GM18499 (cell line): ENCODE measurements around the gene TAF15.

ENCODE experiments used
- ATAC-seq: cut with Tn5 transposase; IDR thresholded peaks from one replicate; pipeline ENCODE4 v1.9.1; 2021; ENCODE audit warnings: moderate number of reproducible peaks; ENCODE audit not compliant: insufficient read depth, unreplicated experiment

The TAF15 gene

DNA sequence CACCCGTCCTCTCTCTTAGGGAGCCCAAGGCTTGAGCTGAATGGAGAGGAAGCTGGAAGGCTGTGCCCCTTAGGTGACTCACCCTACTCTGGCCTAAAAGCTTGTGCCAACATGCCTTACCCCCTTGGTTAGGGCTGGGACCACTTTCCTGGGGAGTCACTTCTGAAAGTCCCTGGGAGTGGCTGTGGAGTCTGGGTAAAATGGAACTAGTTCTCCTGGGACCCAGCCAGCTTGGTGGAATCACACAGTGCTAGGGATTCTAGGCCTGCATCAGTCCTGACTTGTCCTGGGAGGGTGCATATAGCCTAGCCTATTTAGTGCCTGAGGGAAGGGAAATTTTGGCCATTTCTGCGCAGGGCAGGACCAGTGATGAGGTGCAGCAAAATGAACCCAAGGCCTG lies 24.4 kb upstream of the TAF15 start:
- no peak for ATAC-seq

DNA sequence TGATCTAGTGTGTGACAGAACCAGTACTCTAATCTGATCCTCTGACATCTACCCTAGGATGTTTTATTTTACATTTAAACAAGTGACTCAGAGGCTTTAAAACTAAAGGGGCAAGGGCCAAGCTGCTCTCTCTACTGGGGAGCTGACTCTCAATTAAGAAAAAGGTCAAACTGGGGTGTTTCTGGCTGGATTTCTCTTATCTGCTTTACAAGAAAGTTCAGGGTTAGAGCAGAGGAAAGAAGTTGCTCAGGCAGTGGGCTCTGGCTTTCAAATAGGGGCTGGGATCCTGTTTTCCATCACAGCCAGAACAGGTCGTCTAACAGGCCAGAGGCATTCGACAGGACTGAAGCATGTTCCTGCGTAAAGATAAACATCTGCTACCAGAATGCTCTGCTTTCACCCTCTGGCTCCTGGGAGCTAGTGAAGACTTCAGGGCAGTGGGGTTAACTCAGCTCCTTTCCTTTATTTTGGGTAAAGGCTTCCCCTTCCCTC lies 22.3 kb upstream of the TAF15 start:
- no peak for ATAC-seq

DNA sequence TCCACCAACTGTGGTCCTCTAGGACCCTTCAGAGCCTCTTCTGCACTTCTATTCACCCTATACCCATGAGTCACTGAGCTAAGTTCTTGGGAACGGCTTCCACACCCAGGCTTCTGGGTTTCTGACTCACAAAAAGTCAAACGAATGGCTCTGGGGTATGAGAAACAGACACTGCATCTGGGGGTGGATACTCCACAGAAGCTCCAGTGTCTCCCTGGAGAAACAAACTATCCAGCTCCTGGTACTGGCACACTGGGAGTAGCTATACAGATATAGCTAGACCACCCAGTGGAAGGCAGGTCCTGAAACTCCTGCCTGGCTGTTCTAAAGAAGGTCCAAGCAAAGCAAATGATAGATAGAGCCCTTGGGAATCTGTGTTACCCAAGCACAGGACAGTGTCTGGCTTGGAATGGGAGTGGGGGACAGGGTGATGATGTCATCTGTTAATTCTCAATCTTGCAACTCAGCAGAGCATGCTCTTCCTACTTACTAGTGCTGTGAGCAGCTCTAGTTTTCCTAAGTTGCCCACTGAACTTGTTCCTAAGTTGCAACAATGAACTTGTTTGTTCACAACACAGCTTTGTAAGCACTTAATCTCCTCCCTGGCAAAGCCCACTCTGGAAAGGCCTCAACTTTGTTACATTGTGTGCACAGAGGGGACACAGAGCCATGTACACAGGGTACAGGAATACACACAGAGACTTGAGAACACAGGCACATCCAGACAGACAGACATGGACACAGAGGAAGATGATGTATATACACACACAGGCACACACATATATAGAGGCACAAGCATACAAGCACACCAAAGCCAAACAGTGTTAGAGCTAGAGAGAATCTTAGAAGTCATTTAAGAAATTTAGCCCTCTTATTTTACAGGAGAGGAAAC lies 20.6 kb upstream of the TAF15 start:
- ATAC-seq: no peak

DNA sequence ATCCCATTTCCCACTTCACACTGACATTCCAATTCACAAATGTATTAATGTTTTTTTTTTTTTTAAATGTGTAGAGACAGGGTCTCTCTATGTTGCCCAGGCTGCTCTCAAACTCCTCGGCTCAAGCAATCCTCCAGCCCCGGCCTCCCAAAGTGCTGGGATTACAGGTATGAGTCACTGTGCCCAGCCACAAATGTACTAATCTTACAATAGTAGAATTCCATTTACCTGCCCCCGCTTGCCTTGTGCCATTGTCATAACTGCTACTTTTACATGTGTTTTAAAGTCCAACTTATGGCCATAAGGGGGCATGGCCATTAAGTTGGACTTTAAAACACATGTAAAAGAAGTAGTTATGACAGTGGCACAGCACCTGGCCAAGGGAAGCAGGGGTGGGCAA lies 18.4 kb upstream of the TAF15 start:
- no peak for ATAC-seq

DNA sequence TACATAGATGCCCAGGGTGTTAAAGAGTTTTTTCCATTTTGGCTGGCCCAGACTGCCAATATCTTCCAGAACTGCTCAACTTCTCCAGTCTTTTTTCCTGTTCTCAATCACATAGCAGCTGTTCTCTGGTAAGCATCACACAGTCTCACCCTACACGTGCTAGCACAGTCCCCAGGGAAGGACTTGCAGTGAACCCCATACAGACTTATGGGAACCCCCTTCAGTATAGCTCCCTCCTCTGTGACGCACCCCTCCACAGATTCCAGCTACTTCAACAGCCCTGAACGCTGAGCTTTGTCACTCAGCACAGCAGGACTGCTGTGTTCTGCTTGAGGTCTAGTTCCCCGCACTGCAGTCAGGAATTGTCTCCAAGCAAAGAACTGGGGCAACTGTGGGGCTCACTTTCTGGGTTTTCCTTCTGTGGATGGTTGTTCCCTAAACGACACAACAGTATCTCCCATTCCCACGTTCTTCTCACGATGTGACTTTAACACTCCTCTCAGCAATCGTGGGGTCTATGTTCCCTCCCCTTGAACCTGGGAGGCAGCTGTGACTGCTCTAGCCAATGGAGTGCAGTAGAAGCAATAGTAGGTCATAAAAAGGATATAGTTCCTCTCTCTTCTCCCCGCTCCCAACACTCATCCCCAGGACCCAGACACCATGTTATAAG lies 17.5 kb upstream of the TAF15 start:
- no peak for ATAC-seq

DNA sequence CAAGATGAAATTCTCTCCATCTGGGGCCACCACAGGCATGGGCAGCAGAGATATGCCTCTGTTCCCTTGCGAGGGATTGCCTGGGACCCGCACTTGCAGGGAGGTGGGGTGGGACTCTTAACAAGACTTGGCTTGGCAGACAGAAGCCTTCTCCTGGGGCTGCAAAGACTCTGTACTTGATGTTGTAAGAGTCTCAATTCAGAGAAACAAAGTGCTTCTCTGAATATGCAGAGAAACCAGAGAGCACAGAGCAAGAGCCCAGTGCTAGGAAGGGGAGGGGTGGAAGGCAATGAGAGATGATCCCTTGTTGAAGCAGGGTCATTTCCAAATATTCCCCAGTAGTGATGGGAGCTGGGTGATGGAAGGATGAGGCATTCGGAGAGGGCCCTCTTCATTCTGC lies 16.0 kb upstream of the TAF15 start:
- ATAC-seq: no peak

DNA sequence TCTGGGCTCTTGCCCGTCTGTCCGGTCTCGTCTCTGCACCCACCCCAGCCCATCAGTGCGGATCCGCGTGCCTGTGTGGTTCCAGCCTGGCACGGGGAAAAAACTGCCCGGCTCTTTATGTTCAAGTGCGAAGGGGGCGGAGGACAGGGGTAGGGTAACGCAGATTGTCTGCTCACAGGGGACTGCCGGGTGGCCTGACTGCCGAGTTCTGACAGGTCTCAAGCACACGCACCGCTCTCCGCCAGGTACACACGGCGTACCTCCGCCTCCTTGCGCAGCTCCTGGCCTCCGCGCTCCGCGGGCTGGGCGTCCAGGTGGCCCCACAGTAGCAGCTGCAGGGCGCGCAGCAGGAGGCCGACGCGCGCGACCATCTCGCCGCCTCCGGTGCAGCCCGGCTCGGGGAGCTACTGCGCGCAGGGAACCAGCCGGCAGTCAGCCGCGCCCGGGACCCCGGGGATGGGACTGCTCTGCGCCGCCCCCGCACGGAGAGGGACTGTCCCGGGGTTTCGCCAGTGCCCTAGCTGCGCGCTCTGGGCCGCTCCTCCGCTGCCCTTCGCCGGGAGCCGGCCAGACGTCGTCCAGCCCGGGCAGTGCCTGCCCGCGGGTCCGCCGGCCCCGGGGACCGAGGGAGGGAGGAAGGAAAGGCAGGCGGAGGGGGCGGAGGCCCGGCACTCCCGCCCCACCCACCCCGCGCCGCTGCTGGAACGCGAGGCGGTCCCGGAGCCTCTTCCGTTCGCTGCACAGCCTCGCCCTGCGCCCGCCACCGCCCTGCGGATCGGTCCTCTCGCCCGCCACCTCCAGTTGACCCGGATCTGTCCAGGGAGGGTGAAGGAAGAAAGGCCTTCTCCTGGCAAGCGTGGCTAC lies 14.0 kb upstream of the TAF15 start, which contains the start of gene MMP28:
MMP28 (minus strand) TSS at position 635 of the 864 bp plus-strand sequence; CDS start at position 371, 264 bp downstream.
- ATAC-seq: no peak

DNA sequence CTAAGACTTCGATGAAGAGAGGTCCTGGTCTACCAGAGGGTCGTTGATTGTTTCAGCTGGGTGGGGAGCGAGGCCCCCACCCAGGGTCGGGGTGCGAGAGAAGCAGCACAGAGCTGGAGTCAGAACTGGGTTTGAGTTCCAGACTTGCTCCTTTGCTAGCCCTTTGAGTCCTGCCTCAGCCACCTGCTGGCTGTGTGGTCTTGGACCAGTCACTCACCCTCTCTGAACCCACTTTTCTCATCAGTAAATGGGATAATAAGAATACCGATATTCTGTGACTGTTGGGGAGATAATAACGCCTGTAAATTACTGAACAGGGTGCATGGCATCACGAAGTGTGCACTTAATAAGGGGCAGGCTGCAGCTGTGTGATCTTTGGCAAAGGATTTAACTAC lies 13.4 kb upstream of the TAF15 start:
- ATAC-seq: no peak

DNA sequence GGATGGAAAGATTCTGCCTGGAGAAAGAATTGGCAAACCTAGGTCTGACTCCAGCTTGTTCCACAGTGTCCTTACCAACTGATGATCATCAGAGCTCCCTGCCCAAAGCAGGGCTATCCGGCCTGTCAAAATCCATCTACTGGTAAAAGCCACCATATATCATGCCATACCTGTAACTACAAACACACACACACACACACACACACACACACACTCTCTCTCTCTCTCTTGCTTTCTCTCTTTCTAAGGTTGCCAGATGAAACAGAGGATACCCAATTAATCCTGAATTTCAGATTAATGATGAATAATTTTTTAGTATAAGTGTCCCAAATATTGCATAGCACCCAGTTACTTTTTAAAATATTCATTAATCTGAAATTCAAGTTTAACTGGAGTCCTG lies 12.3 kb upstream of the TAF15 start:
- no peak for ATAC-seq

DNA sequence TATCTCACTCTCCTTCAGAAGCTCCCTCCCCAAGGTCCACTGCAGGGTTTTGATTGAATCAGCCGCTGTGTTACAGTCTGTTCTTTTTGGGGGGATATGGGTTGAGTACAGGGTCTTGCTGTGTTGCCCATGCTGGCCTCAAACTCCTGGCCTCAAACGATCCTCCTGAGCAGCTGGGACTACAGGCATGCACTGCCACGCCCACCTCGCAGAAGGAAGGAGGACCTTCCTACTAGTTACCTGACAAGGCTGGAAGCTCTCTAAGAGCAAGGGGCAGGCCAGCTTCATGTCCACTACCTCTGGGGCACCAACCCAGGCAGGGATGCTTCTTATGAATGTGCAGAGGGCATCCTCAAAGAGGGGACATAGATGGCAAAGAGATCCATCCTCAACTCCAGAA lies 11.9 kb upstream of the TAF15 start:
- no peak for ATAC-seq

DNA sequence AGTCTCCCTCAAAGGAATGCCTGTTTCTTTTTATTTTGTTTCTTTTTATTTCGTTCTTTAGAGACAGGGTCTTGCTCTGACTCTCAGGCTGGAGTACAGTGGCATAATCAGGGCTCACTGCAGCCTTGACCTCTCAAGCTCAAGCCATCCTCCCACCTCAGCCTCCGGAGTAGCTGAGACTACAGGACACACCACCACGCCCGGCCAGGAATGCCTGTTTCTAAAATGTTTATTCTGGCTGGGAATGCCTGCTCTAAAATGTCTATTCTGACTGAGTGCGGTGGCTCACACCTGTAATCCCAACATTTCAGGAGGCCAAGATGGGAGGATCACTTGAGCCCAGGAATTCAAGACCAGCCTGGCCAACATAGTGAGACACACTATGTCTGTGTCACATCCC lies 11.4 kb upstream of the TAF15 start:
- no peak for ATAC-seq

DNA sequence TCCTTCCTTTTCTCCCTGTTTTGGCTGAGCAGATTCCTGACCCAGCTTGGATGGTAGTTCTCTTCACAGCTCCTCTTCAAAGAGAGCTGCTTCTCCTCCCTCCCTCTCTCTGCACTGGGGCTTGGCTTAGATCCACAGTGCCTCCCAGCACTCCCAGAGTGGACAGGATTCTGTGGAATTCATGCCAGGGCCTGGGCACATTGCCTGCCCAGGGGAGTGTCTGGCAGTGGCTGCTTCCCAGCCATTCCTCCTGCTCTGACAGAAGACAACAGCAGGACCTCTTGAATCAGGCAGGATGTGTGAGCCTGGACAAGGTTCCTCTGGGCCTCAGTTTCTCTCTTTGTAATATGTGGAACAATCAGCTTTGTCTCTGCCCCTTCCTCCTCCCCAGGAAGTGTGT lies 9.3 kb upstream of the TAF15 start:
- ATAC-seq: no peak

DNA sequence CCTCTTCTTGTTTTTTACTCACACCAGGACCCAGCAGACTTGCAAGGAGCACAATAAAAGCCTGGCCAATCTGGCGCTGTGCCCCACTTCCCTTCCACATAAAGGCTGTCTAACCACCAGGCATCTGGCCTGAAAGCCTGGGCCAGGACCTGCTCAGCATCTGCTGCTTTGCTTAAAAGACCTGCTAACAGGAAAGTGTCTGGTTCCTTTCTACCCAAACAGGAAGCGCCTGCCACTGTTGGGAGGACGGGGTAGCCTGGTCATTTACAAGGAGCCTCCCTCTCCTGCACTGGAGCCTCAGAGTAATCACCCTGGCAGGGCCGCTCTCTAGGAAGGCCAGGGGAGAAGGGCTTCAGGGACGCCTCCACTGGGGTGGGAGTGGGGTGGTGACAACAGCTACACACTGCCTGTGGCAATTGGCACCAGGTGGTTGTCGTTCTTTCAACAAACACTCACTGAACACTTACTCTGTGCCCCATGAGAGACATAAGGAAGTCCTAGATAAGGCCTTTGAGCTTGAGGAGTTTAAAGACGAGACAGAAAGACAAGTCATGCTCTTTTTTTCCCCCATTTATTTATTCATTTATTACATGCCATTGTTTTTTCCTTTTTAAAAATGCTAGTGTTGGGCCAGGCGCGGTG lies 7.6 kb upstream of the TAF15 start:
- no peak for ATAC-seq

DNA sequence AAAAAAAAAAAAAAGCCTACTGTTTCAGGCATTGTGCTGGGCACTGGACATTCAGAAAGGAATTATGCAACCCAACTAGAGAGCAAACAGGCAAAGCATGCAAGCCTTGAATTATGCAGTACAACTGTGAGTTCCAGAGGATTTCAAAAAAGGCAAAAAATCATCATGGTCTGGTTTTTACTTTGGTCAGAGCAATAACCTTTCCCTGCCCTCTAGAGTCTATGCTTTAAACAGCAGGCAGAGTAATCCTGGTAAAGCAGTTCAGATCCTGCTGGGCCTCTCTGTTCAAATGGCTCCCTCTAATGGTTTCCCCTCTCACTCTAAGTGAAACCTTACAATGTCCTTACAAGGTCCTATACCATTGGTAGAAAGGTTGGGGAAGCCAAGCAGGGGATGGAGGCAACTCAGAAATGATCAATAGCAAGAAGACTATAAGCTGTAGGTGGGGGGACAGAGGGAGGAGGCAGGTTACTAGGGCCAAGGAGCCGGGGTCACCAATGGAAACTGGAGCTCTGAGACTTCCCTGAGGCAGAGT lies 4.6 kb upstream of the TAF15 start:
- no peak for ATAC-seq

DNA sequence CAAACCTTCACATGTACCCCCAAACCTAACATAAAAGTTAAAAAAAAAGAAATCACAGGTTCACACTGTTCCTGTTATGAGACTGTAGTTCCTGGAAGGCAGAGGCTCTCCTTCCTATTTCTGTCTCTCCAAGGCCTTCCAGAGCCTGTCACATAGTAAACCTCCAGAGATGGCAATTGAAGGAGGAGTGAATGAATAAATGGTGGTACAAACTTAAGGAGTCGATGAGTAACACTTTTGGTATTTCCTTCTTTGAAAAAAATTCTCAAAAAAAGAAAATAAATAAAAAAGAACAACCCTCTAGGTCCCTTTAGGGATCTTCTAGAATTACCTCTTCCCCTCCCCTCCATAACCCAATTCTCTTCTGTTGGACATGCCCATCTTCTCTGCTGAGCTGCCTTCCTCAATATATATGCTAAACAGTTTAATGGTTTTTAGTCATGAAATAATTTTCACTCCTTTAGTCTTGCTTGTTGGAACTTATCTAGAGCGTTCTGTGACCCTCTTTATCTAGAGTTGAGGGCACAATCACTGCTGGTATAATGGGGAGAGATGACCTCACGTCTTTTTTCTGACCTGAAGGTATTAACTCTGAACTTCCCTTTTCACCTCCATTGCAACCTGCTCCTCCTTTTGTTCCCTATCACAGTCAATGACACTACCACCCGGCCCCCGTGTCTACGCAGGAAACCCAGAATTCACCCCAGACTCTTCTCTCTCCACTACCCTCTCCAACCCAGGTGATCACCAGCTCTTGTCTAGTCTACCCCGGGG lies 1.7 kb upstream of the TAF15 start:
- ATAC-seq: no peak

DNA sequence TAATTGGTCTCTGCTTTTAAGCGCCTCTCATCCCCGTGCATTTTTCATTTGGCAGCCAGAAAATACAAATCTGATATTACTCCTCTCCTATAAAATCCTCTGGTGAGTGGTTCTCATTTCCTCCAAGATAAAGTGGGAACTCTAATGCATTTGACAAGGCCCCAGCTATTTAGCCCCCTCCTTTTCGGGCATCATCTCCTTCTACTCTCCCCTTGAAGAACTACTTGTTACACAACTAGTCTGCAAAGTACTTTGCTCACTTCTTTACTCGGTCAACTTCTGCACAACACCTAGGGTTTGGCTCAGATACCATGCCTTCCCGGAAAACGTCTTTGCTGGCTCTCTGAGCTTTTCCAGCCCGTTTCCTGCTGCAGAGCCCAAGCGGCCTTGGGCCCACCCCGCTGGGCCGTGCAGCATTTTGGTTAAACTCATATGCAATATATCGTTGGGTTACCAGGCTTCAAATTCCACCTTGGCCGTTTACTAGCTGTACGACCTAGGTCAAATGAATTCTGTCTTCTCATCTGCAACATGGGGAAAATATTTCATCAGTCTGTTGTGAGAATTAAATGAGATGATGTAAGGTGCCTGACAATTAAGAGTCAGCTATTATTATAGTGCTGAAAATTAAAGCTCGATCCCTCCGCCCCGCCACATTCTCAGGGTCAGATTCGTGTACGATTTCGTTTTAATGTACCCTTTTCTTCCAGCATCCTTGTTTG lies 883 bp upstream of the TAF15 start:
- no peak for ATAC-seq

DNA sequence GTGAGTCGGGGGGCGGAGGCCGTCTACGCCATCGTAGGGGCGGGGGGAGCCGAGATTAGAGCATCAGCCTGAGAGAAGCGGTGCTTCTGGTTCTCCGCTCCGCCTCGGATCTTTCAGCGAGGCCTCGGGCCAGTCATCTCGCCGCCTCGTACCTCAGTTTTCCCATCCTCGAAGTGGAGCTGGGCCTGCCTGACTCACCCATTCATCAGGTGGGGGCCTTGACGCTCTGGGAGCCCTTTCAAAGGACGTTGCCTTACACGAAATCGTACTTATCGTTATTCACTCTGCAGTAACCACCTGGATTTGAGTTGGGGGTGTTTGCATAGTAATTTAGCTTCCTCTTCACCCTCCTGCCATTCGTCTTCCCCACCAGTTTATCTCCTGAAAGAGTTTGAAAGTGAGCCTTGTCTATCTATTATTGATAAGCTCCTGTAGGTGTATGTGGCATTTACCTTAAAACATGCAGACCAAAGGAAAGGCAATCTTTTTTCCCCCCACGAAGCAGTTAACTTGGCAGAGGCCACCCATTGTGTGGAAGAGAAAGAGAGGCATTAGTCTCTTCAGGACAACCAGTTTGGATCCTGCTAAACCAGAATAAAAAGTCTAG lies 674 bp downstream of the TAF15 start:
- ATAC-seq: no peak

DNA sequence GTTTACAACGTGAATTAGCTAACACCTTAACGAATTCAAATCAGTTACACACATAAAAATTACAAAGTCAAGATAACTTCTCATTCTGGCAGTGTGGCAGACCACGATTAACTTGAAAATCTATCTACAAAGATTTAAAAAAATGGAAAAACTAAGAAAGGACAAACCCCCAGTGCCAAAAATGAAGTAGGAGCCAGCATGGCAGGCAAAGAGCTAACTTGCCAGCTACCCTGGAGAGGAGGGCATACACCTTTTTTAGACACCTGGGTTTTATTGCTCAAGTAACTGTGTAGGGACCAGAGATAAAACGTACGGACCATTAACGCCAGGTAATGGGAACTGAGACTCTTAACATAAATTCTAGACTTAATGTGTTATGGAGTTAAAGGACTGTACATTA lies 2.5 kb downstream of the TAF15 start:
- no peak for ATAC-seq
